Fibroblast of the aortic adventitia (primary cell): Measurements from ENCODE around the gene CLPTM1. TPM values are rescaled to one million over a fixed set of nuclear protein-coding genes. Genes with fewer than 3 reads are reported as not detected.

ENCODE experiments used
- total RNA-seq: library from RNA; depleted of rRNA; stranded (reverse); fragments of >200 nt; gene quantifications from 2 replicates; pipeline ENCODE4 v1.2.3, GENCODE V29; 2012; ENCODE audit warnings: low replicate concordance

CLPTM1 gene
- total RNA-seq, 1 donor = 39.0 TPM

Other genes starting within 250 kb of the CLPTM1 start
- 3.8 and 13.4 TPM in 2 replicates for gene BCL3, start 206.7 kb upstream of the CLPTM1 start, total RNA-seq
- gene CBLC, start 177.5 kb upstream of the CLPTM1 start, total RNA-seq = not detected in 2 replicates
- gene BCAM, start 146.3 kb upstream of the CLPTM1 start, total RNA-seq = 5.9 and 24.2 TPM in 2 replicates
- 22.1 and 40.3 TPM in 2 replicates for gene NECTIN2, start 109.1 kb upstream of the CLPTM1 start, total RNA-seq
- gene TOMM40, start 64.1 kb upstream of the CLPTM1 start, total RNA-seq = 8.7 and 30.2 TPM in 2 replicates
- 1.6 and 309 TPM in 2 replicates for gene APOE, start 49.6 kb upstream of the CLPTM1 start, total RNA-seq
- 1.7 and 52.6 TPM in 2 replicates for gene APOC1, start 40.8 kb upstream of the CLPTM1 start, total RNA-seq
- not detected in 2 replicates for gene APOC4, start 13.1 kb upstream of the CLPTM1 start, total RNA-seq
- not detected in 2 replicates for gene APOC2, start 9.3 kb upstream of the CLPTM1 start, total RNA-seq
- 3.4 and 5.9 TPM in 2 replicates for gene RELB, start 46.1 kb downstream of the CLPTM1 start, total RNA-seq
- gene CLASRP, start 83.7 kb downstream of the CLPTM1 start, total RNA-seq = 14.1 and 32.4 TPM in 2 replicates
- 0.27 TPM in 1 of 2 replicates, not detected in the other for gene ZNF296, start 121.1 kb downstream of the CLPTM1 start, total RNA-seq
- 12.6 and 16.0 TPM in 2 replicates for gene GEMIN7, start 123.9 kb downstream of the CLPTM1 start, total RNA-seq
- gene PPP1R37, start 137.8 kb downstream of the CLPTM1 start, total RNA-seq = 28.0 and 179 TPM in 2 replicates
- 0.25 and 0.36 TPM in 2 replicates for gene NKPD1, start 205.6 kb downstream of the CLPTM1 start, total RNA-seq
- 6.9 and 10.1 TPM in 2 replicates for gene TRAPPC6A, start 222.9 kb downstream of the CLPTM1 start, total RNA-seq
- gene BLOC1S3, start 223.4 kb downstream of the CLPTM1 start, total RNA-seq = 7.7 and 16.1 TPM in 2 replicates